ENCODE data around the gene GJA4.

GRCh38 chr1:34744851-34745250 lies 47.9 kb upstream of the GJA4 start:
- TF ChIP-seq POLR2AphosphoS5 (IDR thresholded peaks at IDR 0.05; ENCODE audit: low read depth, low read length) (no peak), POLR2A (IDR thresholded peaks at IDR 0.05; ENCODE audit: control extremely low read depth in 1 of 2, low read depth in 2 of 2, low read length in 2 of 2) (no peak), RFX5 (IDR thresholded peaks at IDR 0.05; ENCODE audit: borderline replicate concordance, low read depth, low read length) (no peak)
- TF ChIP-seq, protein P1, sequence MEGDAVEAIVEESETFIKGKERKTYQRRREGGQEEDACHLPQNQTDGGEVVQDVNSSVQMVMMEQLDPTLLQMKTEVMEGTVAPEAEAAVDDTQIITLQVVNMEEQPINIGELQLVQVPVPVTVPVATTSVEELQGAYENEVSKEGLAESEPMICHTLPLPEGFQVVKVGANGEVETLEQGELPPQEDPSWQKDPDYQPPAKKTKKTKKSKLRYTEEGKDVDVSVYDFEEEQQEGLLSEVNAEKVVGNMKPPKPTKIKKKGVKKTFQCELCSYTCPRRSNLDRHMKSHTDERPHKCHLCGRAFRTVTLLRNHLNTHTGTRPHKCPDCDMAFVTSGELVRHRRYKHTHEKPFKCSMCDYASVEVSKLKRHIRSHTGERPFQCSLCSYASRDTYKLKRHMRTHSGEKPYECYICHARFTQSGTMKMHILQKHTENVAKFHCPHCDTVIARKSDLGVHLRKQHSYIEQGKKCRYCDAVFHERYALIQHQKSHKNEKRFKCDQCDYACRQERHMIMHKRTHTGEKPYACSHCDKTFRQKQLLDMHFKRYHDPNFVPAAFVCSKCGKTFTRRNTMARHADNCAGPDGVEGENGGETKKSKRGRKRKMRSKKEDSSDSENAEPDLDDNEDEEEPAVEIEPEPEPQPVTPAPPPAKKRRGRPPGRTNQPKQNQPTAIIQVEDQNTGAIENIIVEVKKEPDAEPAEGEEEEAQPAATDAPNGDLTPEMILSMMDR (IDR thresholded peaks at IDR 0.05; ENCODE audit: control extremely low read depth in 1 of 3, insufficient read depth in 1 of 3, low read depth in 1 of 3, low read length in 3 of 3) = no peak
